Activated CD8-positive, alpha-beta T cell treated with anti-CD3 and anti-CD28 coated beads for 36 hours (primary cell): ENCODE measurements around the gene STS. TPM values are rescaled to one million over a fixed set of nuclear protein-coding genes. Genes with fewer than 3 reads are reported as not detected.

Source experiments
- ATAC-seq: fragments of 200-7000 bp; cut with Tn5 transposase; one replicate; pipeline ENCODE4 v1.10.0; 2021; ENCODE audit warnings: mild to moderate bottlenecking, moderate library complexity
- CTCF ChIA-PET: fragments of 350-600 bp; sonication (Branson Sonifier 250); formaldehyde crosslinking; loops from one replicate; lab custom pipeline; 2021; ENCODE audit warnings: antibody characterized with exemption; lab: Charles Lee
- POLR2A ChIA-PET: fragments of 350-600 bp; sonication (Branson Sonifier 250); formaldehyde crosslinking; loops from one replicate; lab custom pipeline; 2021; ENCODE audit warnings: antibody characterized with exemption; lab: Charles Lee
- DNase-seq: peaks from one replicate; pipeline ENCODE4 v3.0.0-alpha.2; 2020
- H3K27ac Mint-ChIP-seq: one replicate; pipeline ENCODE4 v1.8.0; 2021; ENCODE audit warnings: mild to moderate bottlenecking, mixed read lengths
- H3K27me3 Mint-ChIP-seq: one replicate; pipeline ENCODE4 v1.8.0; 2021; ENCODE audit warnings: mixed read lengths
- H3K36me3 Mint-ChIP-seq: one replicate; pipeline ENCODE4 v1.8.0; 2021; ENCODE audit warnings: low read depth, mixed read lengths
- H3K4me1 Mint-ChIP-seq: one replicate; pipeline ENCODE4 v1.8.0; 2021; ENCODE audit warnings: low read depth, mixed read lengths
- H3K4me3 Mint-ChIP-seq: one replicate; pipeline ENCODE4 v1.8.0; 2021; ENCODE audit warnings: mild to moderate bottlenecking, moderate library complexity, mixed read lengths
- H3K9me3 Mint-ChIP-seq: one replicate; pipeline ENCODE4 v1.8.0; 2021; ENCODE audit warnings: mixed read lengths
- intact Hi-C: fragments of 100-400 bp; cut with micrococcal nuclease; formaldehyde crosslinking; loops from one replicate; pipeline ENCODE4 v1.10.0; 2022
- total RNA-seq, 2 experiments: library from RNA; stranded (reverse); gene quantifications; one replicate each; pipeline ENCODE4 v1.2.3, GENCODE V29; 2021
- TF ChIP-seq, protein P1 (sequence below): fragments of 200-600 bp; IDR thresholded peaks from one replicate; pipeline ENCODE4 v1.8.0; 2022; ENCODE audit warnings: antibody characterized with exemption, mild to moderate bottlenecking

The STS gene
- total RNA-seq, 2 experiments from 2014 or later = 0.50 to 0.72 TPM

DNA sequence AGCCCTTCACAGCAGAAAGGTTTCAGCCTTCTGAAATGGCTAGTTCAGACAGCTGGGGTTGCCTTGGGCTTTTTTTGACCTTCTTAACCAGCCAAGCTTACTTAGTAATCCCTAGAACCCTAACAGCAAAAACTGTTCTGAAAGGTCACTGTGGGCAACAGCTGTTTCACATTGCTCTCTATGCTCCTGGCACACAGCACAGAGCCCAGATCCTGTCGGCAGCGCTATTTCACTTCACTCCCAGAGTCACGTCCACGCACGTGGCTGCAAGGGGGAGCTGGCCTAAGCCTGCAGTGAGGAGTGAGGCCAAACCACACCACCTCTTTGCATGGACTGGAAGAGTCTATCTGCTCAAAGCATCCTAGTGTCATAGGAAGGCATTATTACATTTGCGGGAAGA, 32.0 kb upstream of the STS start:
- peaks cover 20% of the 10 kb centered on the region for H3K36me3 Mint-ChIP-seq
- H3K9me3 Mint-ChIP-seq = no peaks in the 10 kb centered on the region
- intact Hi-C loops = no loop called here
- ChIA-PET POLR2A (no interaction called here), CTCF (no interaction called here)
- H3K4me3 Mint-ChIP-seq = no peak overlapping the region
- DNase-seq (no peak), ATAC-seq (no peak)
- TF ChIP-seq, protein P1, sequence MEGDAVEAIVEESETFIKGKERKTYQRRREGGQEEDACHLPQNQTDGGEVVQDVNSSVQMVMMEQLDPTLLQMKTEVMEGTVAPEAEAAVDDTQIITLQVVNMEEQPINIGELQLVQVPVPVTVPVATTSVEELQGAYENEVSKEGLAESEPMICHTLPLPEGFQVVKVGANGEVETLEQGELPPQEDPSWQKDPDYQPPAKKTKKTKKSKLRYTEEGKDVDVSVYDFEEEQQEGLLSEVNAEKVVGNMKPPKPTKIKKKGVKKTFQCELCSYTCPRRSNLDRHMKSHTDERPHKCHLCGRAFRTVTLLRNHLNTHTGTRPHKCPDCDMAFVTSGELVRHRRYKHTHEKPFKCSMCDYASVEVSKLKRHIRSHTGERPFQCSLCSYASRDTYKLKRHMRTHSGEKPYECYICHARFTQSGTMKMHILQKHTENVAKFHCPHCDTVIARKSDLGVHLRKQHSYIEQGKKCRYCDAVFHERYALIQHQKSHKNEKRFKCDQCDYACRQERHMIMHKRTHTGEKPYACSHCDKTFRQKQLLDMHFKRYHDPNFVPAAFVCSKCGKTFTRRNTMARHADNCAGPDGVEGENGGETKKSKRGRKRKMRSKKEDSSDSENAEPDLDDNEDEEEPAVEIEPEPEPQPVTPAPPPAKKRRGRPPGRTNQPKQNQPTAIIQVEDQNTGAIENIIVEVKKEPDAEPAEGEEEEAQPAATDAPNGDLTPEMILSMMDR = no peak
- H3K4me1 Mint-ChIP-seq = peaks cover 30% of the 10 kb centered on the region
- no peaks in the 10 kb centered on the region for H3K27me3 Mint-ChIP-seq
- no peak overlapping the region for H3K27ac Mint-ChIP-seq

DNA sequence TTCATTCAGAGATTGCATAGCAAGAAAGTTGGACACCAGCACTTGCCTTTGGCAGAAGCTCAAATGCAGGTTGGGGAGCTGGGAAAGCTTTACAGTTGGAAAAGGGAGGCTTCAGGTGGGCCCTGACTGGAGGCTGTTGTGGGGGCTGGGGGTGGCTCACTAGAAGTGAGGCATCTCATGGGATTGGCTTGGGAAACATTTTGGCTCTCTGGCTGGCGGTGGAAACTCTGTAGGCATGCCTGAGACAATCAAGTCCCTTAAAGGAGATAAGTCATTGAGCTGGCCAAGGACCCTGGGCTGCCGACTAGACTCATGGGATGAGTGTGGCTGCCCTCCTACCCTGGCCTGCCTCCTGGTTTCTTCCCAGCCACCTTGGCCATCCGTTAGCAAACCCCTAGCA, 31.4 kb upstream of the STS start:
- Mint-ChIP-seq H3K4me1 (peaks cover 30% of the 10 kb centered on the region), H3K36me3 (peaks cover 20% of the 10 kb centered on the region)
- ATAC-seq = no peak

DNA sequence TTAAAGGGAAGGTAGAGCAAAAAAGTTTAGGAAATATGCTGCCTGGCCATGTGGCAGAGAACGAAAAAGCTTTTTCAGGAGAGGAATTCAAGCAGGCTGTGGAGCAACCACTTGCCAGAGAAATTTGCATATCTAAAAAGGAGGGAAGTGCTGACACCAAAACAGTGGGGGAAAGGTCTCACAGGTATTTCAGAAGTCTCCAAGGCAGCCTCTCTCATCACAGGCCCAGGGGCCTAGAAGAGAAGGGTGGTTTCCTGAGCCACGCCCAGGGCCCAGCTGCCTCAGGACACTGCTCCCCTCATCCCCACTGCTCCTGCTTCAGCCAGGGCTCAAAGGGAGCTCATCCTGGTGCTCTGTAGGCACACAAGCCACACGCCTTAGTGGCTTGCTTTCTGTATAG, 29.9 kb upstream of the STS start:
- TF ChIP-seq, protein P1 = no peak
- Mint-ChIP-seq H3K9me3 (no peaks in the 10 kb centered on the region), H3K27ac (no peak overlapping the region), H3K27me3 (no peaks in the 10 kb centered on the region), H3K4me1 (peaks cover 29% of the 10 kb centered on the region), H3K4me3 (no peak overlapping the region), H3K36me3 (peaks cover 20% of the 10 kb centered on the region)
- intact Hi-C loops = no loop called here
- ATAC-seq (no peak), DNase-seq (no peak)
- ChIA-PET POLR2A (no interaction called here), CTCF (no interaction called here)

More for the DNA sequence above, 31.4 kb upstream of the STS start:
- ChIA-PET CTCF (no interaction called here), POLR2A (no interaction called here)
- no peaks in the 10 kb centered on the region for H3K9me3 Mint-ChIP-seq
- H3K4me3 Mint-ChIP-seq = no peak overlapping the region
- TF ChIP-seq, protein P1 = no peak
- intact Hi-C loops = no loop called here
- no peak overlapping the region for H3K27ac Mint-ChIP-seq
- DNase-seq = no peak
- no peaks in the 10 kb centered on the region for H3K27me3 Mint-ChIP-seq

DNA sequence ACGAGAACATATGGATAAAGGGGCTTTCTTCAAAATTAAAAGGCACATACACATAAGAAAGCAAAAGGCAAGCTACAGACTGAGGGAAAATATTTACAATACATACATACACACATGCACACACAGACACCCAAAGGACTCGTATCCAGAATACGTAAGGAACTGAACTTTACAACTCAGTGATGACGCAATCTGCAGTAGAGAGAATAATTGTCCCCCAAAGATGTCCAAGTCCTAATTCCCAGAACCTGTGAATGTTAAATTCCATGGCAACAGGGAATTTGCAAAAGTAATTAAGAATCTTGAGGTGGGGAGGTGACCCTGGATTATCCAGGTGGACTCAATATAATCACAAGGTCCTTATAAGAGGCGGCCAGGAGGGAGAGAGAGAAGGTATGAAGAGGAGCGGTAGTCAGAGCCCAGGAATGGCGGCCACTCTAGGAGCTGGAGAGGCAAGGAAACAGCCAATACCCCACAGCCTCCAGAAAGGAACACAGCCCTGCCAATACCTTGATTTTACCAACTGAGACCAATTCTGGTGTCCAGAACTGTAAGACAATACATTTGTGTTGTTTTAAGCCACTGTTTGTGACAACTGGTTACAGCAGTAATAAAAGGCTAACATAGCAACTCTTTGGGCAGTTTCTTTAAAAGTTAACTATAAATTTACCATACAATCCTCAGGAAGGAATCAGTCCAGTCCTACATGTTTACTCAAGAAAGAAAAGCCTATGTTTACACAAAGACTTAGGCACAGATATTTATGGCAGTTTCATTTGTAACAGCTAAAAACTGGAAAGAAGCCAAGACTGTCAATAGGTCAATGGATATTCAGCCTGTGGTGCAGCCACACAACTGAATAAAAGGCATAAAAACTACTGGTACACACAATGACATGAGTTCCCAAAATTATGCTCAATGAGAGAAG, 27.3 kb upstream of the STS start:
- Mint-ChIP-seq H3K4me1 (peaks cover 28% of the 10 kb centered on the region), H3K27me3 (no peaks in the 10 kb centered on the region)
- POLR2A ChIA-PET = no interaction called here

DNA sequence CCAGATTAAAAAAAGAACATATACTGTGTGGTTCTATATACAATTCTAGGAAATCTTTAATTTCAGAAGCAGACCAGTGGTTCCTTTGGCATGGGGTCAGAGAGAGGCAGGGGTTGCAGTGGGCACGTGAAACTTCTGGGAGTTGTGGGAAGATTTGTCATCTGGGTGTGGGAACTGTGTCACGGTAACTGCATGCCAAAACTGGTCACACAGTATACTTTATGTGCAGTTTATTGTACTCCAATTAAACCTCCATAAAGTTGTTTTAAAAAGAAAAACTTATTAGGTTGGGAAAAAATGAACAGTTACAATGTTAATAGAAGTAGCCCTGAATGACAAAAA, 26.7 kb upstream of the STS start:
- DNase-seq (no peak), ATAC-seq (no peak)
- no peak overlapping the region for H3K4me3 Mint-ChIP-seq
- no peaks in the 10 kb centered on the region for H3K27me3 Mint-ChIP-seq
- ChIA-PET POLR2A (no interaction called here), CTCF (no interaction called here)
- no peak overlapping the region for H3K27ac Mint-ChIP-seq
- TF ChIP-seq, protein P1 = no peak
- no peaks in the 10 kb centered on the region for H3K9me3 Mint-ChIP-seq
- H3K4me1 Mint-ChIP-seq = peaks cover 28% of the 10 kb centered on the region
- intact Hi-C loops = no loop called here
- peaks cover 14% of the 10 kb centered on the region for H3K36me3 Mint-ChIP-seq

More for the DNA sequence above, 27.3 kb upstream of the STS start:
- no peak for ATAC-seq
- intact Hi-C loops = no loop called here
- CTCF ChIA-PET = no interaction called here
- H3K36me3 Mint-ChIP-seq = peaks cover 10% of the 10 kb centered on the region
- H3K4me3 Mint-ChIP-seq = no peak overlapping the region
- H3K9me3 Mint-ChIP-seq = no peaks in the 10 kb centered on the region
- H3K27ac Mint-ChIP-seq = no peak overlapping the region
- no peak for DNase-seq
- TF ChIP-seq, protein P1 = no peak
